Gastrocnemius medialis (tissue), 4 donors: ENCODE measurements around the gene NEDD4L.

ENCODE experiments used
- POLR2A ChIP-seq, 2 donors: fragments of 450-650 bp; IDR thresholded peaks; one replicate each; pipeline ENCODE4 v1.6.1; 2017; ENCODE audit warnings: antibody characterized with exemption in 2 of 2, mild to moderate bottlenecking in 2 of 2, moderate library complexity in 2 of 2
- TF ChIP-seq, protein P1 (sequence below), 5 experiments: fragments of 450-650 bp in 3 of 5; fragments of 200-600 bp in 2 of 5; sonication (generic) in 2 of 5; IDR thresholded peaks in 4 of 5; conservative IDR thresholded peaks in 1 of 5; 1 replicate in 4 of 5; 2 replicates in 1 of 5; pipeline ENCODE4 v1.5.1; 2016 to 2019; ENCODE audit warnings: antibody characterized with exemption in 5 of 5, mild to moderate bottlenecking in 3 of 5, moderate library complexity in 3 of 5

DNA sequence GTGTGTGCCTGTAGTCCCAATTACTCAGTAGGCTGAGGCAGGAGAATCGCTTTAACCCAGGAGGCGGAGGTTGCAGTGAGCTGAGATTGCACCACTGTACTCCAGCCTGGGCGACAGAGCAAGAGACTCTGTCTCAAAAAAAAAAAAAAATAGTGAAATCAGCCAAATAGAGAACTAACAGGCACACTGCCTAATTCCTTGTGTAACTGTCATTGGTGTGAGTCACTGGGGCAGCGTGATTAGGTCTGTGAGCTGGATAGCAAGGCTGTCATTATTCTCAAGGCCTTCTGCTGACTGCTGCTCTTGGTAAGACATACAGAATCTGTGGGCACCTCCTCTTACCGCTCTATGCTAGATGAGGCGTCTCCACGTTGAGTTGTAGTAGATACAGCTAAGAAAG lies 270.3 kb downstream of the NEDD4L start:
- TF ChIP-seq POLR2A (IDR thresholded peaks at IDR 0.05) = peak; percentile 53 to 59
- TF ChIP-seq, protein P1, sequence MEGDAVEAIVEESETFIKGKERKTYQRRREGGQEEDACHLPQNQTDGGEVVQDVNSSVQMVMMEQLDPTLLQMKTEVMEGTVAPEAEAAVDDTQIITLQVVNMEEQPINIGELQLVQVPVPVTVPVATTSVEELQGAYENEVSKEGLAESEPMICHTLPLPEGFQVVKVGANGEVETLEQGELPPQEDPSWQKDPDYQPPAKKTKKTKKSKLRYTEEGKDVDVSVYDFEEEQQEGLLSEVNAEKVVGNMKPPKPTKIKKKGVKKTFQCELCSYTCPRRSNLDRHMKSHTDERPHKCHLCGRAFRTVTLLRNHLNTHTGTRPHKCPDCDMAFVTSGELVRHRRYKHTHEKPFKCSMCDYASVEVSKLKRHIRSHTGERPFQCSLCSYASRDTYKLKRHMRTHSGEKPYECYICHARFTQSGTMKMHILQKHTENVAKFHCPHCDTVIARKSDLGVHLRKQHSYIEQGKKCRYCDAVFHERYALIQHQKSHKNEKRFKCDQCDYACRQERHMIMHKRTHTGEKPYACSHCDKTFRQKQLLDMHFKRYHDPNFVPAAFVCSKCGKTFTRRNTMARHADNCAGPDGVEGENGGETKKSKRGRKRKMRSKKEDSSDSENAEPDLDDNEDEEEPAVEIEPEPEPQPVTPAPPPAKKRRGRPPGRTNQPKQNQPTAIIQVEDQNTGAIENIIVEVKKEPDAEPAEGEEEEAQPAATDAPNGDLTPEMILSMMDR (IDR thresholded peaks at IDR 0.05 in 4 of 5, conservative IDR thresholded peaks at IDR 0.05 in 1 of 5) = no peak
